ENCODE results near the gene PLA2G1B. TPM values are rescaled to one million over a fixed set of nuclear protein-coding genes. Genes with fewer than 3 reads are reported as not detected.
A peak's percentile ranks its signal among the peaks of the same experiment; 100 is the strongest.

PLA2G1B gene
- total RNA-seq (0.75 TPM), polyA plus RNA-seq (ENCODE audit: insufficient read depth in 1 of 8, insufficient read length in 8 of 8, low replicate concordance in 1 of 8) (under 1 TPM in 1 of 8 donors, not detected in 7; 0.36 TPM)
- long read RNA-seq, donor 1, result 0 reads
- long read RNA-seq, donor 2, result 0 reads
- long read RNA-seq, donor 3, result 0 reads
- long read RNA-seq, donor 4, result 0 reads
- long read RNA-seq, donor 5, result 0 reads
- long read RNA-seq, donor 6, result 0 reads
- long read RNA-seq, donor 7, result 0 reads
- long read RNA-seq, donor 8, result 0 reads
- long read RNA-seq, donor 9, result 0 reads
- long read RNA-seq, donor 10, result 0 reads
- long read RNA-seq, donor 11, result 0 reads

GRCh38 chr12:120327593-120327992 is at the start of gene PLA2G1B:
Gene PLA2G1B, minus strand, starts transcription at chr12:120327779. Its CDS starts 26 bp downstream, at chr12:120327753.
- peak; percentile 31 for DNase-seq
- Histone ChIP-seq H3K9me3 (replicated peaks; ENCODE audit: control insufficient read depth, low read depth, low read length) (no peaks in the 10 kb centered on the region), H3K4me1 (ENCODE audit: control insufficient read depth, insufficient read depth, low read length) (peaks cover 7% of the 10 kb centered on the region), H3K27me3 (ENCODE audit: control insufficient read depth, insufficient read depth, low read length) (no peaks in the 10 kb centered on the region), H3K4me3 (ENCODE audit: low read length) (no peak within 1 kb of the TSS), H3K27ac (ENCODE audit: low read length) (no peak within 1 kb of the TSS), H3K36me3 (ENCODE audit: control insufficient read depth, insufficient read depth, low read length) (no peaks in the 10 kb centered on the region)
- WGBS (ENCODE audit: insufficient coverage), result 82% methylated on average over 3 of the region's 5 CpGs

GRCh38 chr12:120376934-120377572 is 49.5 kb upstream of the PLA2G1B start:
- Histone ChIP-seq H3K27me3 (ENCODE audit: control insufficient read depth, insufficient read depth, low read length) (peaks cover 39% of the 10 kb centered on the region), H3K27ac (ENCODE audit: low read length) (no peak overlapping the region), H3K4me1 (ENCODE audit: control insufficient read depth, insufficient read depth, low read length) (no peaks in the 10 kb centered on the region), H3K4me3 (ENCODE audit: low read length) (no peak overlapping the region), H3K9me3 (replicated peaks; ENCODE audit: control insufficient read depth, low read depth, low read length) (no peaks in the 10 kb centered on the region), H3K36me3 (ENCODE audit: control insufficient read depth, insufficient read depth, low read length) (no peaks in the 10 kb centered on the region)
- no peak for DNase-seq
- WGBS (ENCODE audit: insufficient coverage), result 33% methylated on average over 2 of the region's 5 CpGs

GRCh38 chr12:120376416-120376815 is 48.8 kb upstream of the PLA2G1B start:
- DNase-seq, result no peak
- Histone ChIP-seq H3K4me1 (ENCODE audit: control insufficient read depth, insufficient read depth, low read length) (no peaks in the 10 kb centered on the region), H3K4me3 (ENCODE audit: low read length) (no peak overlapping the region), H3K36me3 (ENCODE audit: control insufficient read depth, insufficient read depth, low read length) (no peaks in the 10 kb centered on the region), H3K9me3 (replicated peaks; ENCODE audit: control insufficient read depth, low read depth, low read length) (no peaks in the 10 kb centered on the region), H3K27me3 (ENCODE audit: control insufficient read depth, insufficient read depth, low read length) (peaks cover 42% of the 10 kb centered on the region), H3K27ac (ENCODE audit: low read length) (no peak overlapping the region)
- no CpG with 5 or more reads among the region's 5 CpGs for WGBS (ENCODE audit: insufficient coverage)

- no CpG with 5 or more reads among the region's 2 CpGs for WGBS (ENCODE audit: insufficient coverage)
- no peak for DNase-seq
- Histone ChIP-seq H3K4me1 (ENCODE audit: control insufficient read depth, insufficient read depth, low read length) (no peaks in the 10 kb centered on the region), H3K4me3 (ENCODE audit: low read length) (no peak overlapping the region), H3K9me3 (replicated peaks; ENCODE audit: control insufficient read depth, low read depth, low read length) (no peaks in the 10 kb centered on the region), H3K27me3 (ENCODE audit: control insufficient read depth, insufficient read depth, low read length) (peaks cover 47% of the 10 kb centered on the region), H3K27ac (ENCODE audit: low read length) (no peak overlapping the region), H3K36me3 (ENCODE audit: control insufficient read depth, insufficient read depth, low read length) (no peaks in the 10 kb centered on the region)
Measured at GRCh38 chr12:120376009-120376408, 48.4 kb upstream of the PLA2G1B start.

- H3K4me3 ChIP-seq (ENCODE audit: low read length), result no peak overlapping the region
- H3K4me1 ChIP-seq (ENCODE audit: control insufficient read depth, insufficient read depth, low read length), result peaks cover 8% of the 10 kb centered on the region
- 94% methylated on average over 5 of the region's 8 CpGs for WGBS (ENCODE audit: insufficient coverage)
- no peak for DNase-seq
- H3K27ac ChIP-seq (ENCODE audit: low read length), result no peak overlapping the region
- peaks cover 64% of the 10 kb centered on the region for H3K27me3 ChIP-seq (ENCODE audit: control insufficient read depth, insufficient read depth, low read length)
- no peaks in the 10 kb centered on the region for H3K36me3 ChIP-seq (ENCODE audit: control insufficient read depth, insufficient read depth, low read length)
- no peaks in the 10 kb centered on the region for H3K9me3 ChIP-seq (replicated peaks; ENCODE audit: control insufficient read depth, low read depth, low read length)
Measured at GRCh38 chr12:120373683-120374082, 46.1 kb upstream of the PLA2G1B start.

- Histone ChIP-seq H3K4me3 (ENCODE audit: low read length) (no peak overlapping the region), H3K9me3 (replicated peaks; ENCODE audit: control insufficient read depth, low read depth, low read length) (no peaks in the 10 kb centered on the region), H3K27me3 (ENCODE audit: control insufficient read depth, insufficient read depth, low read length) (peaks cover 65% of the 10 kb centered on the region), H3K36me3 (ENCODE audit: control insufficient read depth, insufficient read depth, low read length) (no peaks in the 10 kb centered on the region), H3K4me1 (ENCODE audit: control insufficient read depth, insufficient read depth, low read length) (peaks cover 17% of the 10 kb centered on the region), H3K27ac (ENCODE audit: low read length) (no peak overlapping the region)
- no peak for DNase-seq
- 40% methylated on average over 6 of the region's 7 CpGs for WGBS (ENCODE audit: insufficient coverage)
Measured at GRCh38 chr12:120370343-120371243, 43.0 kb upstream of the PLA2G1B start.

- Histone ChIP-seq H3K27me3 (ENCODE audit: control insufficient read depth, insufficient read depth, low read length) (peaks cover 59% of the 10 kb centered on the region), H3K4me3 (ENCODE audit: low read length) (peak overlapping the region; percentile 37), H3K36me3 (ENCODE audit: control insufficient read depth, insufficient read depth, low read length) (no peaks in the 10 kb centered on the region), H3K27ac (ENCODE audit: low read length) (no peak overlapping the region), H3K9me3 (replicated peaks; ENCODE audit: control insufficient read depth, low read depth, low read length) (no peaks in the 10 kb centered on the region), H3K4me1 (ENCODE audit: control insufficient read depth, insufficient read depth, low read length) (peaks cover 17% of the 10 kb centered on the region)
- DNase-seq, result no peak
- under 1% methylated on average over 26 of the region's 26 CpGs for WGBS (ENCODE audit: insufficient coverage)
Measured at GRCh38 chr12:120369603-120370342, 42.2 kb upstream of the PLA2G1B start.

- Histone ChIP-seq H3K4me3 (ENCODE audit: low read length) (peak within 1 kb of the TSS; percentile 46), H3K27ac (ENCODE audit: low read length) (no peak within 1 kb of the TSS), H3K9me3 (replicated peaks; ENCODE audit: control insufficient read depth, low read depth, low read length) (no peaks in the 10 kb centered on the region), H3K27me3 (ENCODE audit: control insufficient read depth, insufficient read depth, low read length) (peaks cover 57% of the 10 kb centered on the region), H3K36me3 (ENCODE audit: control insufficient read depth, insufficient read depth, low read length) (no peaks in the 10 kb centered on the region), H3K4me1 (ENCODE audit: control insufficient read depth, insufficient read depth, low read length) (peaks cover 17% of the 10 kb centered on the region)
- no peak for DNase-seq
- WGBS (ENCODE audit: insufficient coverage), result under 1% methylated on average over 99 of the region's 119 CpGs
Measured at GRCh38 chr12:120368789-120369602, 41.4 kb upstream of the PLA2G1B start, which contains the start of gene MSI1. Gene MSI1, minus strand, starts transcription at chr12:120369164. Its CDS starts 73 bp downstream, at chr12:120369091.
